GM19463 (cell line): Measurements from ENCODE around the gene DNAAF1.
"Not testable (repeated sequence)": the region's sequence is repeated elsewhere in the genome, so short reads cannot be mapped to it uniquely, and the experiment has no call there.

Source experiments
- ATAC-seq: cut with Tn5 transposase; IDR thresholded peaks from one replicate; pipeline ENCODE4 v1.9.1; 2021; ENCODE audit warnings: mild to moderate bottlenecking, moderate library complexity; ENCODE audit not compliant: unreplicated experiment

DNAAF1 gene

DNA sequence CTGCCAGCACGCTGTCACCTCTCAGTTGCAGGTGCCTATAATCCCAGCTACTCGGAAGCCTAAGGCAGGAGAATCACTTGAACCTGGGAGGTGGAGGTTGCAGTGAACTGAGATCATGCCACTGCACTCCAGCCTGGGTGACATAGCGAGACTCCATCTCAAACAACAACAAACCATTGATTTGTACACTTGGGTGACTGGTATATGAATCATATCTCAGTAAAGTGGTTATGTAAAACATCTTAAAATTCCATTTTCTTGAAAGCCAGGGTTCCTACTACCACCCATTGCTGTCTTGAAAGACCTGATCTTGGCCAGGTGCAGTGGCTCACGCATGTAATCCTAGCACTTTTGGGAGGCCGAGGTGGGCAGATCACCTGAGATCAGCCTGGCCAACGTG is 60.0 kb downstream of the DNAAF1 start:
- ATAC-seq = not testable (repeated sequence)

DNA sequence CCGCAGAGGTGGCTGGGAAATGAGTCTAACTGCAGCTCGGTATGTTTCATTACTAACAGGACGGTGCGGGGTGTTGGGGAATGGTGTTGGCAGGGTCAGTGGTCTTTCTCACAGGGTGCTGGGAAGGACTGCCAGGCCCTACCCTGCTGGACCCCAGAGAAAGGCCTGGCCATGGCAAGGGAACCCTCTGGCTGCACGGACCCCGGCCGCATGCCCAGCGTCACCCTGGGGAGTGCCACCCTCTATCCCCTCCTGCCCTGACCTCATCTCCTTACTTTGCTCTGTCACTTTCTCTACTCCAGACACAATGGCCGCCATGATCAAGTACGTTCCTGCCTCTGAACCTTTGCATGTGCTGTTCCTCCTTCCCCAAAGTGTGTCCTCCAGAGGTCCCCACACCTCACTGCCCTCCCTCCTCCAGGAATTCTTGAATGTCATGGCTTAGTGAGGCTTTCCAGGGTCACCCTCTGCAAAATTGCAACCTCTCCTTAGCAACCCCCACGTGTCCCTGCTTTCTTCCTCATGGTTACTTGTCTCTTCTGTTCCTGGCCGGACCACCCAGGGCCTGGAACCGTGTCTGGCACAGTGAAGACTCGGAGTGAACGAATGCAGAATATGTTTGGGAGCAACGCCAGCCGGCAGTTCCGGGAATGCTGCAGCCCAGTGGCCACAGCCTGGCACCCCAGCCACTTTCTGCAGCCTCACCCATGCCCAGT is 61.0 kb downstream of the DNAAF1 start:
- no peak for ATAC-seq

DNA sequence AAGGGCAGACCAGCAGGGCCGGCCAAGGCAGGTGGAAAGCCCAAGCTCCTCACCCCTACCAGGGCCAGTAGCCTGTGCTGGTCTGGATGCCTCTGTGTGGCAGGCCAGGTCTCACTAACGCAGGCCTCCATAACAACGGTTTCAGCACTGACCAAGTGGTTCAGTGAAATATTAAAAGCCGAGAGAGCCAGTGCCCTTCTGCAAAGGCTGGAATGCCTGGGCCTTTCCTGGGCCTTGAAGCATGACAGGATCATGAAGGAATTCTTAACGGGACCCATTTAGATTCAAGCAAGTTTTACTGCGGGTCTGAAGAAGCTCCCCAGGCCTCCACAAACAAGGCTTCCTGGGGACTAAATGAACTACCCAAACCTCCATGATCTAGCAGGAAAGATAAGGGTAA is 62.1 kb downstream of the DNAAF1 start:
- no peak for ATAC-seq

DNA sequence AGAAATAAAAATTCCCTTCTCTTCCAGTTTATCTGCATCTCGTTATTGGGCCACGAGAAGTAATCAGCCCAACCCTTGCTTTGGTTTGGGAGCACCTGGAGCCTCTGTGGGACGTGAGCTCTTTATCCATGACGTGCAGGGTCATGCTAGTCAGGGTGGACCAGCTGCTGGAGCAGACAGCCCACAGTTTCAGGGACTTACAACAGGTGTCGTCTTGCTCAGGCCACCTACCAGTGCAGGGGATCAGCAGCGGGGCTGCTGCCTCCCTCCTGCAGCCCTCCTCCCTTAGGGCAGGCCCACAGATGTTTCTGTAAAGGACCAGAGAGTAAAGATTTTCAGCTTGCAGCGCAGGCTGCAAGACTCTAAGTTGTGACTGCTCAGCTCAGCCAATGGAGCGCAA is 62.8 kb downstream of the DNAAF1 start:
- ATAC-seq = no peak

DNA sequence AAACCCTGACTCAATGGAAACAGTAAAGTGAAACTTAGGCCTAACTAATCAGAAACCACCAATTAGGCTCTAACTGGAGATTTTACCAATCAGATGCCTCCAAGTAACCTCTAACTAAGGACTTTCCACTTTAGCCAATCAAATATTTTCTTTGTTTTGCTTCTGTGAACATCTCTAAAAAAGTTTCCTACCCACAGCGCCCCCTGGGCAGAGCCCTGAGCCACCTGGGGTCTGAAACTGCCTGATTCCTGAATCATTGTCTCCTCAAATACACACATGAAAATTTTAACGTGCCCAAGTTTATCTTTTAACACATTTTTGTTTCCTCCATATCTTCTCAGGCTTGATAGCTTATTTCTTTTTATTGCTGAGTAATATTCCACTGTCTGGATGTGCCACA is 64.9 kb downstream of the DNAAF1 start:
- ATAC-seq = no peak

DNA sequence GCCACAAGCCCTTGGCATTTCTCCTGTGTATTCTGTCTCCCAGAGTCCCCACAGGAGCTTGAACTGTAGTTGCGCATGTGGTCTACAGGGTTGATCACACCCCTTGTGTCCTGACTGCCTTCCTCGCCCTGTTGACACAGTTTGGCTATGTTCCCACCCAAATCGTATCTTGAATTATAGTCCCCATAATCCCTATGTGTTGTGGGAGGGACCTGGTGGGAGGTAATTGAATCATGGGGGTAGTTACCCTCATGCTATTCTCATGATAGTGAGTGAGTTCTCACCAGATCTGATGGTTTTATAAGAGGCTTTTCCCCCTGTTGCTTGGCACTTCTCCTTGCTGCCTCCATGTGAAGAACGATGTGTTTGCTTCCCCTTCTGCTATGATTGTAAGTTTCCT is 67.0 kb downstream of the DNAAF1 start:
- ATAC-seq = no peak

DNA sequence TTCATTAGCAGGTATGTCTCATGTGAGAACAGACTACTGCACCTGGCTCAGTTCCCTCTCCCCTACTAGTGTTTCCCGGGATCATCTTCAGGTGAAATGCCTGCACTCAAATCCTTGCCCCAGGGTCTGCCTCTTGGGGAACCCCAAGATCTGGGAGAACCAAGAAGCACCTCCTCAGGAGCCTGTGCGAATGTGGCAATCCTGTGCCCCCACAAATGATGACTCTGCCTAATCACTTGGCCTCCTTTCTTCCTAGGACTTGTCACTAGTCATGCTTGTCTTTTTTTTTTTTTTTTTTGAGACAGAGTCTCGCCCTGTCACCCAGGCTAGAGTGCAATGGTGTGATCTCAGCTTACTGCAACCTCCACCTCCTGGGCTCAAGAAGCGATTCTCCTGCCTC is 67.5 kb downstream of the DNAAF1 start:
- ATAC-seq = no peak

DNA sequence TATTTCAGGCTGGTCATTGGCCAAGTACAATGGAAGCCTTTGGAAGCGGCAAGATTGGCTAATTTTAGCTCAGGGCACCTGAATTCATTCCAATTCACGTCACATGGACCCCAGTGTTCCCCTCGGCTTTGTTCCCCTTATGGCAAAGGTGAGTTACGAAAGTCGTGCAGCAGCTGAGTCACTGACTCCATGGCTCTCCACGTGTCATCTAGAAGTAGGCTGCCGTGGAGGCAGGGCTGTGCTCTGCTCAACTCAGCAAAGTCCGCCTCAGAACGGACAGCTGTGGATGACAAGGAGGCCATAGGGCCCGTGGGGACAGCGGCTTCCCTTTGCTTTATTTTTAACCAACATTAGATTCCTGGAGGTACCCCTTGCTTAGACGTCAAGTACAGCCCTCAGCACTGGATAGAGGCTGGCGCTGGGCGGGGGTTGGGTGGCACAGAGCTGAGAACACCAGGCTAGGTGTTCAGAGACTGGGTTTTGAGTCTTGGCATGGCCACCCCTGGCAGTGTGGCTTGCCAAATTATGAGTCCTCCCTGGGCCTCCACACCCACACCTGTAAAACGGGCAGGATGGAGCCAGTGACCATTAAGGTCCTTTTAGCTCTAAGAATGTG is 69.5 kb downstream of the DNAAF1 start:
- ATAC-seq = no peak

DNA sequence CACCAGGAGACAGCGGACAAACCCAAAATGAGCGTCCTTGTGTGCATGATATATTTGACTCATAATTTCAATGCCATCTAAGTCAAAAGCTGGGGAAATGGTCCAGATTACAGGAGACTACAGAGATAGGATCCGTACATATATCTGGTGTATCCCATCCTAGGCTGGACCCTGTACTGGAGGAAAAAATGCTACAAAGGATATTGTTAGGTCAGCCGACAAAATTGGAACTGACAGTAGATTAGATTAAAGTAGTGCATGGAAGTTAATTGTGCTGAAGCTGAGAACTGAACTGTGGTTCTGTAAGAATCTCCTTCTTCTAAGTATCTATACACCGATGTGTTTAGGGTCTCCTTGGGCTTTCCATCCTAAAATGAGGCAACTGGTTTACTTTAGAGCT is 70.4 kb downstream of the DNAAF1 start:
- ATAC-seq = no peak

DNA sequence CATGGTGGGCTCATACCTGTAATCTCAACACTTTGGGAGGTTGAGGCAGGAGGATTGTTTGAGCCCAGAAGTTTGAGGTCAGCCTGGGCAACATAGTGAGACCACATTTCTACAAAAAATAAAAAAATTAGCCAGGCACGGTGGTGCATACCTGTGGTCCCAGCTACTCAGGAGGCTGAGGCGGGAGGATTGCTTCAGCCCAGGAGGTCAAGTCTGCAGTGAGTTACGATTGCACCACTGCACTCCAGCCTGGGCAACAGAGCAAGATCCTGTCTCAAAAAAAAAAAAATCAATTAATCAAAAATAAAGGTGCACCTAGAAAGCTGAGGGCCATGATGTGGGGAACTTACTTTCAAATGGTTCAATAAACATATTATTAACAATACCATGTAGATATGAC is 71.0 kb downstream of the DNAAF1 start:
- not testable (repeated sequence) for ATAC-seq

DNA sequence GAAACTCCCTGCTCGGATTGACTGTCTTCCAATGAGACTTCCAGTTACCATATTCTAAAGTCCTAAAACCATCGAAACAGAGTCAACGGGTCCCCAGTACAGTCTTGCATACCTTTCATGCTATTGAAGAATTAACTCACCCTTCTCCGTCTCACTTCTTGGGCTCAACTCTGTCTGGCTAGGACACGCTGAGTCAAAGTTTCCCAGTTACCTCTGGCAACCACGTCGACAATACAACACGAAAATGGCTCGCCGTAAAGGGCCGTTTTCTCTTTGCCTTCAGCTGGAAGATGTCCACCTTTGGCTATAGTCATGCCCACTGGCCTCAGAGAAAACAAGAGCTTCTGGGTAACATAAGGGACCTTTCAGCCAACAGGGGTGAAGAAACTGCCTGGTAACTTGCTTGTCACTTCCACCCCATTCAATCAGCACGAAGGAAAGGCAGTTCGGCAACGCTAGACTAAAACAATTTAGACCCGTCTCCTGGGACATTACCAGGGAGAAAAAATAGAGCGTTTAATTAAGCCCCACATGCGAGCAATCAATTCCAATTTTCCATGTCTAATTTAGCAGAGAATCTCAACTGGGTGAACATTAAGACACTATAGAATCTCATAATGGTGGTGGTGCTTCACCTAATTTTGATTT is 73.2 kb downstream of the DNAAF1 start:
- ATAC-seq = no peak

DNA sequence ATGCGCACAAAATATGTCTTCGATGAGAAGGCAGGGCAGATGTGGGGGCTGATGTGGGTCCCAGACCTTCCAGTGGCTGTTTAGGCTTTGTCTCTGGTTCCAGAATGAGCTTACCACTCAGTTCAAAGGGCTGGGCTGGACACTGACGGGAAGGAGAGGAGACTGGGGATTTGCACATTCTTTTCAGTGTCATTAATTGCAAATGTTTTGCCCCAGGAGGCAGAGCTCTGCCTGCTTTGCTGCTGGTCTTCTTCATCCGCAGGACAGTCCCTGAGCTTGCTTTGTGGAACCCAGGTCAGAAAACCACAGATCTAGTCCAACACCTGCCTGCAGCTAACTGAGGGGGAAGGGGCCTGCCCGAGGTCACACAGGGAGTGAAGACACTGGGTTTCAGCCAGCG is 73.8 kb downstream of the DNAAF1 start:
- ATAC-seq = no peak

DNA sequence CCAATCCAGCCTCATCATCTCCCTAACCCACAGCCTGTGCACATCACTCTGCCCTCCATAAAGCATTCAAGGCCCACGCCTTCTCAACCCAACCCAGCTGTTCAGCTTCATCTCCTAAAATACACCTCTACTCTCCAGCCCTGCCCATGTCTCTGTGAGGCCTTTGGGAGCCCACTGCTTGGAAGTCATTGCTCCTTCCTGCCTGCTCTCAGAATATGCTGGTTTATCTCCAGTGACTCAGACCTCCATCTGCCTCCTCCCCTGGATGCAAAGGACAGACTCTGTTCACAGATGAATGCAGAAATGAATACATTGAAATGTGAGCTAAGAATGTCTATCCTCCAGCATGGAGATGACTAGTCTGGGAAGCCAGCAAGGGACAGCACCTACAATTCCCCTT is 75.7 kb downstream of the DNAAF1 start:
- ATAC-seq = no peak

DNA sequence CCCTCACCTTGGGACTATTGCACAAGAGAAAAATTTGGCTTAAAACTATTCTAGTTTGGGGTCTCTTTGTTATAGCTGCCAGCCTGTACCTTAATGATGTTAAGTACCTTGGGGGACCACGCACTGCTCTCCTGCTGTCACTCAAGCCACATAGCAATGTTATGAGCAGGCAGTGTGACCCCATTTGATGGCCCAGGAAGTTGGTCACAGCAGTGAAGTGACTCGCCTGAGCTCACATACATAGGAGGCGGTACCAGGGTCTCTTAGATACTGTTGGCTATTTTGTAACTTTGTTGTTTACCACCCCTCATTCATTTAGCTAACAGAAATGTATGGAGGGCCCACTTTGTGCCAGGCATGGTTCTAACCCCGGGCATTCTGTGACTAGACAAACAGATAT is 78.3 kb downstream of the DNAAF1 start:
- no peak for ATAC-seq

DNA sequence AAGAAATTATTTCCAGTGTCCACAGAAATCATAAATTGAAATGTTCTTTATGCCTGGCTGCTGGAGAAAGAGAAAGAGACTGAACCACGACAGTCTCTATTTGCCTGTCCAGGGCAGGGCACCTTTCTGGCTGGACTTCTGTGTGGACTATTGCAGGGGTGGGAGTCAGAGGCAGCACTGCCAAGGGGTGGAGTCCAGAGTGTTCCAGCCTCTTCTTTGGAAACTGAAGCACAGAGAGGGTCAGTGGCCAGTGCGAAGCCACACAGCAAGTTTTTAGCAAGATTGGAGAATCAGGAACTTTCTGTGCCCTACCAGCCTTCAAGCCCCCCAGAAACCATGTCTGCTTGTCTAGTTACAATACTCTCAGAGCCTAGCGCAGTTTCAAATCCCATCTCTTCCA is 79.4 kb downstream of the DNAAF1 start:
- ATAC-seq = no peak

DNA sequence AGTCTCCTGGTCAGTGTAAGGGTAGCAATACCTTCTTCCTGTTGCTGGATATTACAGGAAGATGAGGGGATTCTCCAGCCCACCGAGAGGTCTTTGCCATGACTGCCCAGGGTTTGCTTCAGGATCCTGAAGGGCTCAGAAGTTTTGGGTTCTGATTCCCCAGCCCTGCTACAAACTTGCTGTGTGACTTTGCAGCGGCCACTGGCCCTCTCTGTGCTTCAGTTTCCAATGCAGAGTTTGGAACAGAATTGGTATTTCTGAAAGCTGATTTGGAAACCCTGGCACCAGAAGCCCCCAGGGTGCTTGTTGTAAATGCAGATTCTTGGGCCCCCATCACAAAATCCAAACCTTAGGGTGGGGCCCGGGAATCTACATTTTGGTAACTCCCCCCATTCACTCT is 80.0 kb downstream of the DNAAF1 start:
- no peak for ATAC-seq

DNA sequence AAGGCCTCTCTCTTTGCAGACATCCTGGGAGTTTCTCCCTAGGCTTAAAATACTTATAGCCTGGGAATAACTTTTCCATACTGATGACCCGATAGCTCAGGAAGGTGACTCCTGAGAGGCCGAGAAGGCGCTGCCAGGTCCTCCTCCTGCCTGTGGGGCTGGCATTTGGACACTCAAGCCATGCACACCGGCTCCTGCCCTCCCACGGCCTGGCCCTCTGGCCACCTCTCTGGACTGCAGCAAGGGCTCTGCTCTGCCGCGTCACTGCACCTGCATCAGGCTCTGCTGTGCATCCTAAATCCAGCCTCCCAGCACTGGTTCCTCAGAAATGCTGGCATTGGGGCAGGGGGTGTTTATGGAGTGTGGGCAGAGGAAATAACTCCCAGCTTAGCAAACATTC is 80.5 kb downstream of the DNAAF1 start:
- ATAC-seq = no peak

DNA sequence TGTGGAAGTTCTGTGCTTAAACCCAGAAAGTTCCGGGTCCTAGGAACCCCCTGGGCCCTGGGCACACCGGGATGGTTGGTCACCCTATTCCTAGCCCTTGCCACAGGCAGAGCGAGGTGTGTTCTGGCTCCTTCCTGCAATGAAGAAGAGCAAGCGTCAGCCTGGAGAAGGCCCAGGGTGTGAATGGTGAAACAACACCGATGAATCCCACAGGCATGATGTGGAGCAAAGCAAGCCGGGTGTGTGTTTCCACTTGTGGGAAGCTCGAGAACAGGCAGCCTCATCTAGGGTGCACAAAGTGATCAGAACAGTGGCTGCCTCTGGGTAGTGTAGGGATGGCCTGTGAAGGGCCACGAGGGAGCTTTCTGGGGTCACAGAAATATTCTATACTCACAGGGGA is 80.9 kb downstream of the DNAAF1 start:
- no peak for ATAC-seq
